Measurements from ENCODE around the gene HAUS5. TPM values are rescaled to one million over a fixed set of nuclear protein-coding genes. Genes with fewer than 3 reads are reported as not detected.

The HAUS5 gene
- total and polyA plus RNA-seq, 2 experiments from 2014 or later, result 4.9 to 12.6 TPM

- TF ChIP-seq EZH2 (IDR thresholded peaks at IDR 0.05; ENCODE audit: borderline replicate concordance) (no peak), EZH2phosphoT487 (IDR thresholded peaks at IDR 0.05; ENCODE audit: low read depth, severe bottlenecking, unreplicated experiment) (no peak)
- TF ChIP-seq, protein P1, sequence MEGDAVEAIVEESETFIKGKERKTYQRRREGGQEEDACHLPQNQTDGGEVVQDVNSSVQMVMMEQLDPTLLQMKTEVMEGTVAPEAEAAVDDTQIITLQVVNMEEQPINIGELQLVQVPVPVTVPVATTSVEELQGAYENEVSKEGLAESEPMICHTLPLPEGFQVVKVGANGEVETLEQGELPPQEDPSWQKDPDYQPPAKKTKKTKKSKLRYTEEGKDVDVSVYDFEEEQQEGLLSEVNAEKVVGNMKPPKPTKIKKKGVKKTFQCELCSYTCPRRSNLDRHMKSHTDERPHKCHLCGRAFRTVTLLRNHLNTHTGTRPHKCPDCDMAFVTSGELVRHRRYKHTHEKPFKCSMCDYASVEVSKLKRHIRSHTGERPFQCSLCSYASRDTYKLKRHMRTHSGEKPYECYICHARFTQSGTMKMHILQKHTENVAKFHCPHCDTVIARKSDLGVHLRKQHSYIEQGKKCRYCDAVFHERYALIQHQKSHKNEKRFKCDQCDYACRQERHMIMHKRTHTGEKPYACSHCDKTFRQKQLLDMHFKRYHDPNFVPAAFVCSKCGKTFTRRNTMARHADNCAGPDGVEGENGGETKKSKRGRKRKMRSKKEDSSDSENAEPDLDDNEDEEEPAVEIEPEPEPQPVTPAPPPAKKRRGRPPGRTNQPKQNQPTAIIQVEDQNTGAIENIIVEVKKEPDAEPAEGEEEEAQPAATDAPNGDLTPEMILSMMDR (IDR thresholded peaks at IDR 0.05; ENCODE audit: poor library complexity), result no peak
- Histone ChIP-seq H3K27me3 (no peaks in the 10 kb centered on the region), H3K9me2 (replicated peaks; ENCODE audit: insufficient read depth) (no peaks in the 10 kb centered on the region), H3K27ac (no peak overlapping the region), H4K20me1 (ENCODE audit: insufficient read depth, poor library complexity, severe bottlenecking) (no peaks in the 10 kb centered on the region), H3K4me2 (no peak overlapping the region), H3K36me3 (replicated peaks; ENCODE audit: insufficient read depth, low read depth) (no peaks in the 10 kb centered on the region), H3K79me2 (no peaks in the 10 kb centered on the region), H3K4me1 (ENCODE audit: insufficient read depth) (no peaks in the 10 kb centered on the region), H2AFZ (no peak overlapping the region), H3K9me3 (ENCODE audit: low read depth) (no peaks in the 10 kb centered on the region), H3K4me3 (no peak overlapping the region)
- DNase-seq (ENCODE audit: low spot score), result no peak
- WGBS (ENCODE audit: low lambda C conversion rate, missing lambda C conversion rate), result 82% methylated on average over 7 of the region's 7 CpGs
These were observed 6.3 kb downstream of the HAUS5 start for GRCh38 chr19:35618857-35619256.

DNA sequence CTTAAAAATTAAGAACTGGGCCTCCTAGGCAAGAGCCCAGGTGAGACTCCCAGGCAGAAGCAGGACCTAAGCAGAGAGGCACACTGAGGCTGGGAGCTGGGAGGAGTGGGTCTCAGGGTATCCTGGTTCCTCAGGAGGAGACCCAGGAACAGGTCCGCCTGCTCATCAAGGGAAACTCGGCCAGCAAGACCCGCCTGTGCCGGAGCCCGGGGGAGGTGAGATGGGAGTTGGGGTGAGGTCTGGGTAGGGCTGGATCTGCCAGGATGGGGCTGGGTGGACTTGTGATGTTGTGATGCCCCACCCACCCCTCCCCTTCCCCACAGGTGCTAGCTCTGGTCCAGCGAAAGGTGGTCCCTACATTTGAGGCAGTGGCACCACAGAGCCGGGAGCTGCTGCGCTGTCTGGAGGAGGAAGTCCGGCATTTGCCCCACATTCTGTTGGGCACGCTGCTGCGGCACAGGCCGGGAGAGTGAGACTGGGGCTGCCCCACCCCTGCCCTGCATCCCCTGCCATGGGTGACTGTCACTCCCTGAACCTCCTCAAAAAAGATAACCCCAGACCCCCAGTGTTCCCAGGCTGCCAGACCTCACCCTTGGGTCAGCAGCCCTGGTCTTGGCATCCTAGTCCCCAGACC is 6.9 kb downstream of the HAUS5 start:
- Histone ChIP-seq H3K27me3 (no peaks in the 10 kb centered on the region), H3K4me1 (ENCODE audit: insufficient read depth) (no peaks in the 10 kb centered on the region), H3K27ac (no peak overlapping the region), H3K4me3 (no peak overlapping the region), H2AFZ (no peak overlapping the region), H3K9me3 (ENCODE audit: low read depth) (no peaks in the 10 kb centered on the region), H3K79me2 (no peaks in the 10 kb centered on the region), H3K36me3 (replicated peaks; ENCODE audit: insufficient read depth, low read depth) (no peaks in the 10 kb centered on the region), H4K20me1 (ENCODE audit: insufficient read depth, poor library complexity, severe bottlenecking) (no peaks in the 10 kb centered on the region), H3K9me2 (replicated peaks; ENCODE audit: insufficient read depth) (no peaks in the 10 kb centered on the region), H3K4me2 (no peak overlapping the region)
- WGBS (ENCODE audit: low lambda C conversion rate, missing lambda C conversion rate), result 98% methylated on average over 12 of the region's 12 CpGs
- TF ChIP-seq, protein P1 (IDR thresholded peaks at IDR 0.05; ENCODE audit: poor library complexity), result no peak
- TF ChIP-seq EZH2 (IDR thresholded peaks at IDR 0.05; ENCODE audit: borderline replicate concordance), result no peak
- no peak for TF ChIP-seq EZH2phosphoT487 (IDR thresholded peaks at IDR 0.05; ENCODE audit: low read depth, severe bottlenecking, unreplicated experiment)
- DNase-seq (ENCODE audit: low spot score), result no peak

- Histone ChIP-seq H3K79me2 (no peaks in the 10 kb centered on the region), H3K27ac (no peak overlapping the region), H3K4me1 (ENCODE audit: insufficient read depth) (no peaks in the 10 kb centered on the region), H3K4me2 (no peak overlapping the region), H3K27me3 (no peaks in the 10 kb centered on the region), H4K20me1 (ENCODE audit: insufficient read depth, poor library complexity, severe bottlenecking) (no peaks in the 10 kb centered on the region), H3K36me3 (replicated peaks; ENCODE audit: insufficient read depth, low read depth) (no peaks in the 10 kb centered on the region), H2AFZ (no peak overlapping the region), H3K9me3 (ENCODE audit: low read depth) (no peaks in the 10 kb centered on the region), H3K9me2 (replicated peaks; ENCODE audit: insufficient read depth) (no peaks in the 10 kb centered on the region), H3K4me3 (no peak overlapping the region)
- TF ChIP-seq EZH2 (IDR thresholded peaks at IDR 0.05; ENCODE audit: borderline replicate concordance) (no peak), EZH2phosphoT487 (IDR thresholded peaks at IDR 0.05; ENCODE audit: low read depth, severe bottlenecking, unreplicated experiment) (no peak)
- TF ChIP-seq, protein P1 (IDR thresholded peaks at IDR 0.05; ENCODE audit: poor library complexity), result no peak
- DNase-seq (ENCODE audit: low spot score), result no peak
- WGBS (ENCODE audit: low lambda C conversion rate, missing lambda C conversion rate), result 96% methylated on average over 11 of the region's 17 CpGs
These were observed 7.5 kb downstream of the HAUS5 start for GRCh38 chr19:35620001-35620400.
